ENCODE measurements around the gene BRDT.
"Not testable (repeated sequence)": the region's sequence is repeated elsewhere in the genome, so short reads cannot be mapped to it uniquely, and the experiment has no call there.

Gene BRDT

GRCh38 chr1:91993256-91993655 lies 44.1 kb downstream of the BRDT start:
- DNase-seq, result no peak

DNA sequence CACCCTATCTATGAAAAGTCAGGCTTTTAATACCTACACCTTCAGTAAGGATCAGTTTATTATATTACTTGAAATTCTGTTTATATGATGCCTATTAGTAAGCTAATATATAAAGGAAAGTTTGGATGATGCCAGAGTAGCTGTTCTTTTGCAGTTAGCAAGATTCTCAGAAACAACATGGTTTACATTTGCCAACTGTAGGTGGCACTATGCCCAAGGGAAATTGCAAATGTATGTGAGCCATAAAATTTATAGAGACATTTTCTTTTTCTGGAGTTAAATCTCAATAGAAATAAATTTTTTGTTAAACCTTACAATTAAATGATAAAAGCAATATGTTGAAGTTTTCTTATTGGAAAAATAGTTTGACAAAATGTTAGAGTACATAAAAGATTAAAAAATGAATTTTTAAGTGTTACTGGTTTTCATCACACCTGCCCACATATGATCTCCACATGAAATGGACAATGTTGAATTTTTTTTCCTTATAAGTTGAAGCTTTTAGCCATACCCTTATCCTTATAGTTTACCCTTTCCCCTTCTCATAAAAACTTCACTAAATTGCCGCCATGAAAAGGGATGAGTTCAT lies 48.5 kb downstream of the BRDT start:
- peak; percentile 53 for DNase-seq

DNA sequence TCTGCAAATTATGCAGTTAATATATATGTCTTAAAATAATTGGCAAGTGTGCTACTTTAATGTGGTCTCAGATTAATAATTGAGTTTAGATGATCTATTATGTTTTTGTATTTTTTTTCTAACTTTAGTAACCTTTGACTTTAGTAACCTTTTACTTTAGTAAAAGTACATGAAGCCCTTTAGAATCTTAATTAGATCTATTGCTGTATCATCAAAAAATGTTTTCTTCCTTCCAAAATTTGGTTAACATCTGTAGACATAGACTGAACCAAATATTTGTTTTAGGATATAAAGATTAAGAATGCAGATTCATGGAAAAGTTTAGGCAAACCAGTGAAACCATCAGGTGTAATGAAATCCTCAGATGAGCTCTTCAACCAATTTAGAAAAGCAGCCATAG lies 54.9 kb downstream of the BRDT start:
- DNase-seq, result no peak

DNA sequence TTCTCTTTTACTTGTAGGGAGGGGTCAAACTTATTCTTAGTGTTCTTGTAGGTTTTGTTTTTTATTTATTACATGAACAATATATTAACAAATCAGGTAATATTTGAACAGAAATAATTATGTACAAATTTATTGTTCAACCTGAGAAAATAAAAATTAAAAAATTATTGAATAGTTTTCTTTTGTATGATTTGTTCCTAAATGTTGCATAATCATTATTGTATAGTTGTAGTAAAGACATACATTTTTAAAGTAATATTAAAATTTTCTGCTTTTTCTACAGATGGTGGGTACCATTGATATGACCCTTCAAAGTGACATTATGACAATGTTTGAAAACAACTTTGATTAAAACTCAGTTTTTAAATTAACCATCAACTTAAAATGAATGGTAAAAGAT lies 64.7 kb downstream of the BRDT start:
- no peak for DNase-seq

DNA sequence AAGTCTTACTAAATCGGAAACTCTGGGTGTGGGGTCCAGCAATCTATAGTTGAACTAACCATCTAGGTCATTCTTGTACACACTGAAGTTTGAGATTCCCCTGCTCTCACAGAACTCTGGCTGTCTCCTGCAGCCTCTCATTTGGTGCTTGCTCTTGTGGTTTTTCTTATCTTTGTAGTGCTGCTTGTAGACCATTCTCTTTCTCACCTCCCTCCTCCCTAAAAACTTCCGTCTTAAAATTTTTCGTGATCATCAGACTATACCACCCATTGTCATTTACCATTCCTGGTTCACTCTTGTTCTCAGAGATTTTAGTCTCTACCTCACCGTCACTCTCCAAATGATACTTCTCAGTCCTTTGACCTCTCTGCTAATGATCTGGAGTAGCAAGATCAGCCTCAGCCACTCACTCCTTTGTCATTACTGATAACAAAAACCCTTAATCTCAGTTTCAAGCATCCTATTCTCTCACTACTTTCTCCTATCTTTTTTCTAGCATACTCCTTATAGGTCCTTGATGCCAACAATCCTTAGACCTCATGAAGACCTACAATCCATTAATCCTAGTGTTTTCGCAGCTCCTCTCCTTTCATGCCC lies 67.6 kb downstream of the BRDT start:
- DNase-seq, result no peak

DNA sequence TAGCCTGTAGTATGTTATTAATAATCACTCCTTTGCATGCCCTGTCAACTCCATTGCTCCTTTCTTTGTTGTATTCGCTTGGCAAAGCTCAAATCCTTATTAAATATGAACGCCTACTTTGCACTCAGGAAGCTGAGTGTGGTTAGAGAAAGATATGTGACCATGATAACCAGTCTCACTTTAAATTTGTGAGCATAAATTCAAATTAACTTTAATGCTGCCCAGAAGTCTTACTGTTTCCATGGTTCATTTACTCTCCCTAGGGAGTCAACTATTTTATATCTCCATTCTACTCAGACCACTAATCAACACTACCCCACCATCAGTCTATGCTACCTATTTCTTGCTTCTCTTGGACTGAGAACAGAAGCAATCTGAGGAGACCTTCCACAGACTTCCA lies 68.5 kb downstream of the BRDT start:
- DNase-seq, result no peak

- not testable (repeated sequence) for DNase-seq
Observed at GRCh38 chr1:92026042-92026441, 76.8 kb downstream of the BRDT start.

GRCh38 chr1:92026806-92027205 lies 77.6 kb downstream of the BRDT start:
- no peak for DNase-seq

GRCh38 chr1:92029241-92029922 lies 80.2 kb downstream of the BRDT start:
- DNase-seq, result no peak

DNA sequence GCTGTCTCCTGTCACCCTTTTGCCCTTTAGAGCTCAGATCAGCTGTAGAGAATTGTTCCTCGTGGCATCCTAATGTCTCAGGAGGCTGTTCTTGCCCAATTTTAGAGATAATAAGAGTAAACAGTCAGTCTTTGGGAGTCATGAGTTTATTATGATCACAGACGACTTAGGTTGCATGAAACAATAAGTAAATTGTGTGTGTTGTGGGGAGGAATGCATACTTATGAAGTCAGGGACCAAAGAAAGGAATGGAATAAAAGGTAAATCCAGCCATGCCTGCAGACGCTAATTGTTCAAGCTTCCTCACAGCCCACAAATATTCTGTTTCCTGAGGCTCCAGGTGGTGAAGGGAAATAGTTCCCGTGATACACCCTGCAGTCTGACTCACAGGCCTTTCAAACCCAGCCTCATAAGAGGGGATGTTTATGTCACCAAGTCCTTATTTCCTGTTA lies 81.5 kb downstream of the BRDT start:
- no peak for DNase-seq

DNA sequence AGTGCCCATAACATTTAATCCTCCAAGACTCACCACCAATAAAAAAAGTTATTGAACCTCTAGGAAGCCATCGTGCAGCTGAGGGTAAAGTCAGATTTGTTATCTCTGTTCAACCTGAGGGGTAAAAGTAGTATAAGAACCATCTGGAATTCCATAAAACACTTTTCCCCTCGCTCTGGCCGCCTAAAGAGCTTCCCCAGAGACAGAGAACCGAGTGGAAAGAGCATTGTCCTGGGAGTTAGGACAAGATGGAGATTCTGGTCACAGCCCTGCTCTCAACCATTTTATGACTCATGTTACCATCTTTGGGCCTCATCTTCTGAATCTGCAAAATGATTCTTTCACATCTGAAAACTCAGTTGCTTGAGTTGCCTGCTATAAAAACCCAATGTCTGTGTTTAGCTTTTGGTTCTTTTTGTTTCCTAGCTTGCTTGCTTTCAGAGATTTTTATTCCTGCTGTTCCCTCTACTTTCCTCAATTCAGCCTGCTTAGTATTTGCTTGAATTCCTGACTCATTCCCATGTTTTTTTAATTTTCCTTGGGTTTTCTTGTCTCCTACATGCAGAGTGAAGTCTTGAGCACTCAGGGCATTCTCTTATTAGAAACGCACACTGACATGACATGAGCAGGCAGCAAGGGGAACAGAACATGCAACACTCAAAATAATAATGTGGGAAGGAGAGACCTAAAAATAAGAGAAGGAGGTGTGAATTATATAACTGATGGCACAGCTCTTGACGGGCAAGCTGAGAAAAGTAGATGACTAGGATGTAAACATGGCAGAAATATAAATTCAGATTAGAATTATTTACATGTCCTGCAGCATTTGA lies 82.3 kb downstream of the BRDT start:
- DNase-seq, result no peak

GRCh38 chr1:92037400-92037799 lies 88.2 kb downstream of the BRDT start:
- no peak for DNase-seq

DNA sequence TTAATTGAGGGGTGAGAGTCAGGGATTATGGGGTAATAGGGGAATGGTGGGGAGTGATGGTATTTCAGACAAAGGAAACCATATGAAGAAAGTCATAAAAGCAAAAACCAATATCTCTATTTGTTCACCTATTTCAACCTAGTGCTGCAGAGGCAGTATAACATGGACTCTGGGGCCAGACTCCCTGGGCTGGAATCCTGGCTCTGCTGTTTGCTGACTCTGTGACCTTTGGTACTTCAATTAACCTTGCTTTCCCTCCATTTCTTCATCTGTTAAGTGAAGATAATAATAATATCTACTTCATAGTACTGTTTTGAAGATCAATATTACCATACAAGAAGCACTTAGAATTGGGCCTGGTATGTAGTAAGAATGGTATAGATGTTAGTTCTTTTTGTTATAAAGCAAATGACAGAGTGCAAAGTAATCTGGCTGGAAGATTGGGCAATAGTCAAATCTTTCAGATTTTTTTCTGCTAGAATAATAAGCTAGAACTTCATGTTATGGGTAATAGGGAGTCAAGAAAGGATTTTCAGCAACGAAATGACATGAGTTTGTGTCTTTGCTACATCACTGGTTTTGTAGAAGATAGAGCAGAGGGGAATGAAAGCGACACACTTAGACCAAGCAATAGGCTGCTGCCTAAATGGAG lies 89.6 kb downstream of the BRDT start:
- DNase-seq, result no peak

GRCh38 chr1:92040971-92041370 lies 91.8 kb downstream of the BRDT start:
- DNase-seq, result no peak

DNA sequence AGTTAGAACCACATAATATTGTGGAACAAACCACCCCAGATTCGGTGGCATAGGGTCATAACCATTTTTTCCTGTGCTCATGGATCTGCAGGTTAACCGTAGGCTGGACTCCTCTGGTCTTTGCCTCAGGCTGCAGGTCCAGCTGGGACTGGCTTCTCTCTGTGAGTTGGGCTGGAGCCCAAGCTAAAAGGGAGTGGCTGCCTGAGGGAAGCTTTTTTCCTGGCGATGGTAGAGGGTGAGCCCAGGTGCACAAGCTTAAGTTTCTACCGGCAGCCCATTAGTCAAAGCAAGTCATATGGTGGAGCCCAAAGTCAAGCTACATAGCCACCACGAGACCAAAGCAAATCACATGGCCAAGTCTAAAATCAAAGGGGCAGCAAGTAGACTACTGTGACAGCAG lies 94.4 kb downstream of the BRDT start:
- DNase-seq, result no peak

GRCh38 chr1:92045766-92046495 lies 96.7 kb downstream of the BRDT start:
- DNase-seq, result no peak

- DNase-seq, result no peak
Observed at GRCh38 chr1:92051948-92052347, 102.7 kb downstream of the BRDT start.

Data from CD4-positive, alpha-beta T cell treated with Interleukin-4 for 4 hours (primary cell).